ENCODE data around the gene RPS21. TPM values are rescaled to one million over a fixed set of nuclear protein-coding genes. Genes with fewer than 3 reads are reported as not detected.

RPS21 gene
- total RNA-seq, 2 donors from 2014 or later, result 1,506 to 4,377 TPM

- peaks cover 45% of the 10 kb centered on the region for H3K4me1 ChIP-seq (replicated peaks)
- peak; percentile 8 for DNase-seq (ENCODE audit: low spot score)
- H3K4me3 ChIP-seq, result no peak overlapping the region
- H3K27ac ChIP-seq, result peak overlapping the region; percentile 91 to 92
- intact Hi-C loops (cut with DNase I), result no loop called here
- TF ChIP-seq, protein P1, sequence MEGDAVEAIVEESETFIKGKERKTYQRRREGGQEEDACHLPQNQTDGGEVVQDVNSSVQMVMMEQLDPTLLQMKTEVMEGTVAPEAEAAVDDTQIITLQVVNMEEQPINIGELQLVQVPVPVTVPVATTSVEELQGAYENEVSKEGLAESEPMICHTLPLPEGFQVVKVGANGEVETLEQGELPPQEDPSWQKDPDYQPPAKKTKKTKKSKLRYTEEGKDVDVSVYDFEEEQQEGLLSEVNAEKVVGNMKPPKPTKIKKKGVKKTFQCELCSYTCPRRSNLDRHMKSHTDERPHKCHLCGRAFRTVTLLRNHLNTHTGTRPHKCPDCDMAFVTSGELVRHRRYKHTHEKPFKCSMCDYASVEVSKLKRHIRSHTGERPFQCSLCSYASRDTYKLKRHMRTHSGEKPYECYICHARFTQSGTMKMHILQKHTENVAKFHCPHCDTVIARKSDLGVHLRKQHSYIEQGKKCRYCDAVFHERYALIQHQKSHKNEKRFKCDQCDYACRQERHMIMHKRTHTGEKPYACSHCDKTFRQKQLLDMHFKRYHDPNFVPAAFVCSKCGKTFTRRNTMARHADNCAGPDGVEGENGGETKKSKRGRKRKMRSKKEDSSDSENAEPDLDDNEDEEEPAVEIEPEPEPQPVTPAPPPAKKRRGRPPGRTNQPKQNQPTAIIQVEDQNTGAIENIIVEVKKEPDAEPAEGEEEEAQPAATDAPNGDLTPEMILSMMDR (IDR thresholded peaks at IDR 0.05), result no peak
- TF ChIP-seq POLR2A (IDR thresholded peaks at IDR 0.05), result no peak
- no peak for TF ChIP-seq POLR2AphosphoS5 (IDR thresholded peaks at IDR 0.05)
- H3K36me3 ChIP-seq, result no peaks in the 10 kb centered on the region
- no peaks in the 10 kb centered on the region for H3K27me3 ChIP-seq (replicated peaks; ENCODE audit: insufficient read depth)
- no peaks in the 10 kb centered on the region for H3K9me3 ChIP-seq
- 50% methylated on average over 20 of the region's 20 CpGs for WGBS
These were observed 23.6 kb upstream of the RPS21 start for GRCh38 chr20:62362991-62363919.

DNA sequence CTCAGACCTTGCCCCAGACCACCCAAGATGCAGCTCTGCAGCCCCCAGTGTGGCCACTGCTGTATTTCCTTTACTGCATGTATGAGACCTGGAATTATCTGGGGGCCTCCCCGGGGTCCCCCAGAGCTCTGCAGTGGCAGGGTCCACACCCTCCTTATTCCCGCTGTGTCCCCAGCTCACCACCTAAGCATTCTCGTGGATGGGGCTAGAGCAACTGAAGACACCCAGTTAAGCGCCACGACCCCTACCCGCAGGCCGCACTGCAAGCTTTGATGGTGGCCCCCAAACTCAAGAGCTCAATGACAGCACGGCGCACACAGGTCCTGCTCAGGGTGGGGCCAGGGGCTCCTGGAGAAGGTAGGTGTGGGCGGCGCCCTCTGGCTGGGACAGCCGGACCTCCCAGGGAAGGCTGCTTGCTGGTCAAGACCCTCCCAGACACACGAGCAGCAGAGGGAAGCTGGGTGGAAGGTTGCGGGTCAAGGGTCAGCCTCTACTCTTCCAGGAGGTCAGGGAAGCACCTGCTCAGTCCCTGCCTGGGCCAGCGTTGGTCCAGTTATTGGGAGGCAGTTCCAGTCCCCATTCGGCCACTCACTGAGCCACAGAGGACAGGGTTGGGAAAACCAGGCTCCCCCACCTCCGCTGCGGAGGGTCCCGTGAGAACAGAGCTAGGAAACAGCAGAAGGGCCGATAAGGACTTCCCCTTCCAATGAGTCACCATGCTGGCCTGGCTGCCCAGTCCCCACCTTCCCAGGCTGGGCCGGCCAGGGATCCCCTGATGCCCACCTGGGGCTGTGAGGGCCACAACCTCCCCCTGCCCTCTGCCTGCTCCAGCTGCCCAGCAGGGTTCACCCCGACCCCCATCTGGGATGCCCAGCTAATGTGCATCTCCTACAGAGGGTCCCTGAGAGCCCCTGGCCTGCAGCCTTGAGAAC, 22.7 kb upstream of the RPS21 start:
- WGBS, result 62% methylated on average over 22 of the region's 22 CpGs
- Histone ChIP-seq H3K27me3 (replicated peaks; ENCODE audit: insufficient read depth) (no peaks in the 10 kb centered on the region), H3K36me3 (no peaks in the 10 kb centered on the region), H3K4me3 (peak overlapping the region; percentile 88 to 89), H3K4me1 (replicated peaks) (peaks cover 47% of the 10 kb centered on the region), H3K27ac (peak overlapping the region; percentile 91 to 92), H3K9me3 (no peaks in the 10 kb centered on the region)
- TF ChIP-seq POLR2A (IDR thresholded peaks at IDR 0.05), result no peak
- TF ChIP-seq POLR2AphosphoS5 (IDR thresholded peaks at IDR 0.05), result no peak
- TF ChIP-seq, protein P1 (IDR thresholded peaks at IDR 0.05), result no peak
- peak; percentile 3 for DNase-seq (ENCODE audit: low spot score)
- intact Hi-C loops (cut with DNase I), result no loop called here

GRCh38 chr20:62364911-62365736, 21.8 kb upstream of the RPS21 start:
- no peak for DNase-seq (ENCODE audit: low spot score)
- no peaks in the 10 kb centered on the region for H3K27me3 ChIP-seq (replicated peaks; ENCODE audit: insufficient read depth)
- peaks cover 45% of the 10 kb centered on the region for H3K4me1 ChIP-seq (replicated peaks)
- intact Hi-C loops (cut with DNase I), result no loop called here
- no peak for TF ChIP-seq POLR2AphosphoS5 (IDR thresholded peaks at IDR 0.05)
- TF ChIP-seq, protein P1 (IDR thresholded peaks at IDR 0.05), result no peak
- TF ChIP-seq POLR2A (IDR thresholded peaks at IDR 0.05), result no peak
- no peaks in the 10 kb centered on the region for H3K9me3 ChIP-seq
- no peaks in the 10 kb centered on the region for H3K36me3 ChIP-seq
- H3K27ac ChIP-seq, result peak overlapping the region; percentile 91 to 92
- peak overlapping the region; percentile 88 to 89 for H3K4me3 ChIP-seq
- 33% methylated on average over 27 of the region's 27 CpGs for WGBS

DNA sequence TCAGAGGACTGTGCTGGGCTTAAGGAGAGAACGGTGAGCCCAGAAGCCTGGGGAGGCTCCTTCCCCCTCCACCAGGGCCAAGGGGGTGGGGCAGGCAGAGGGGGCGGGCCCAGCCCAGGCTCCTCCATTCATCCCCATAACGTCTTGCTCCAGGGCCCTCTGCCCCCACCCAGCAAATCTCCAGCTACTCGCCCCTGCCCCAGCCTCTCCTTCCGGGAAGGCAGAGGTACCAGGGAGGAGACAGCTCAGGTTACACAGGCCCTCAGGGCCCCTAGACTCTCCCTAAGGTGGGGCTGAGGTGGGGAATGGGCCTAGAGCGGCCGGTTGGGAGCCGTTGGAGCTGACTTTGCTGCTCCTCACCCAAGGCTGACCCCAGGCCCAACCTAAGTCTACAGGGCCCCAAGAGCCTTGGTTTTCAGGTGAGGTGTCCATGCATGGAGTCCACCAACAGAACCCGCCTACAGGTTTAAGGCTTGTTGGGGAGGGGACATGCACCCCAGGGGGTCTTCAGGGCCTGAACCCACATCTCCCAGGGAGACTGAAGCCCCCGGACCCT, 21.0 kb upstream of the RPS21 start:
- DNase-seq (ENCODE audit: low spot score), result peak; percentile 67
- Histone ChIP-seq H3K4me3 (peak overlapping the region; percentile 88 to 89), H3K27ac (peak overlapping the region; percentile 91 to 92), H3K36me3 (no peaks in the 10 kb centered on the region), H3K27me3 (replicated peaks; ENCODE audit: insufficient read depth) (no peaks in the 10 kb centered on the region), H3K9me3 (no peaks in the 10 kb centered on the region), H3K4me1 (replicated peaks) (peaks cover 42% of the 10 kb centered on the region)
- intact Hi-C loops (cut with DNase I), result no loop called here
- 6% methylated on average over 5 of the region's 10 CpGs for WGBS
- TF ChIP-seq POLR2A (IDR thresholded peaks at IDR 0.05) (no peak), POLR2AphosphoS5 (IDR thresholded peaks at IDR 0.05) (peak; percentile 62)
